HepG2 (cell line): ENCODE data around the gene SEMA5B. TPM values are rescaled to one million over a fixed set of nuclear protein-coding genes. Genes with fewer than 3 reads are reported as not detected.

Experiments used
- ATAC-seq: fragments of 200-7000 bp; cut with Tn5 transposase; 3 replicates; pipeline ENCODE4 v1.9.1; 2020; ENCODE audit warnings: mild to moderate bottlenecking, moderate library complexity
- BruUV-seq: library from RNA; stranded (reverse); fragments of 400-500 nt; replicated peaks from 2 replicates; lab custom pipeline; 2021; lab: Mats Ljungman, UMichigan
- CTCF ChIA-PET: fragments of 300-600 bp; formaldehyde crosslinking; extraction: SDS; loops from one replicate; lab custom pipeline; 2021; ENCODE audit warnings: low total read pairs, inconsistent platforms, low intra/inter-chr PET ratio; lab: Yijun Ruan, JAX
- POLR2A ChIA-PET: fragments of 350-600 bp; sonication (Branson Sonifier 250); formaldehyde crosslinking; loops from one replicate; lab custom pipeline; 2020; ENCODE audit warnings: antibody characterized with exemption, inconsistent platforms; lab: Yijun Ruan, JAX
- DNase-seq: peaks from one replicate; pipeline ENCODE4 v3.0.0-alpha.2; 2015; ENCODE audit warnings: low spot score
- FAIRE-seq: peaks from 3 replicates; lab custom pipeline; 2011; peaks lifted over from hg19 to GRCh38; lab: Jason Lieb, UNC
- H2AFZ ChIP-seq: one replicate; pipeline ENCODE4 v1.6.1; 2011; ENCODE audit warnings: low read length, inconsistent platforms
- H3K27ac ChIP-seq: fragments of 300-600 bp; 3 replicates; pipeline ENCODE4 v1.8.0; 2011; ENCODE audit warnings: mixed run types, mild to moderate bottlenecking, mixed read lengths, low read length, inconsistent platforms; ENCODE audit not compliant: insufficient read depth; ENCODE audit errors: extremely low read length
- H3K27me3 ChIP-seq, 2 experiments: fragments of 200-600 bp in 1 of 2; 2 replicates in 1 of 2; 3 replicates in 1 of 2; pipeline versions ENCODE4 v1.6.0 to v1.8.0; 2011; ENCODE audit warnings: low read length in 2 of 2, mild to moderate bottlenecking in 2 of 2, moderate library complexity in 2 of 2, inconsistent platforms in 1 of 2; ENCODE audit not compliant: insufficient read depth in 2 of 2, control insufficient read depth in 1 of 2
- H3K36me3 ChIP-seq, 2 experiments: fragments of 200-600 bp in 1 of 2; replicated peaks in 1 of 2; 2 replicates in 1 of 2; 3 replicates in 1 of 2; pipeline versions ENCODE4 v1.5.1 to v1.8.0; 2011; ENCODE audit warnings: low read length in 2 of 2, inconsistent platforms in 1 of 2; ENCODE audit not compliant: insufficient read depth in 2 of 2, control insufficient read depth in 1 of 2
- H3K4me1 ChIP-seq: 2 replicates; pipeline ENCODE4 v1.5.1; 2012; ENCODE audit warnings: low read length, inconsistent platforms; ENCODE audit not compliant: insufficient read depth
- H3K4me2 ChIP-seq: 2 replicates; pipeline ENCODE4 v1.6.0; 2011; ENCODE audit warnings: low read depth, low read length, inconsistent platforms
- H3K4me3 ChIP-seq, 3 experiments: fragments of 200-600 bp in 1 of 3; sonication (generic), shearing (Covaris generic) in 1 of 3; replicated peaks in 1 of 3; 2 replicates each; pipeline ENCODE4 v1.5.1; 2011 to 2016; ENCODE audit warnings: low read length in 3 of 3, inconsistent platforms in 2 of 3, low read depth in 2 of 3, mild to moderate bottlenecking in 2 of 3, control low read depth in 1 of 3, mixed read lengths in 1 of 3; ENCODE audit not compliant: insufficient read depth in 1 of 3
- H3K79me2 ChIP-seq: one replicate; pipeline ENCODE4 v1.6.1; 2011; ENCODE audit warnings: low read length, inconsistent platforms; ENCODE audit not compliant: insufficient read depth
- H3K9ac ChIP-seq: 2 replicates; pipeline ENCODE4 v1.6.0; 2011; ENCODE audit warnings: mild to moderate bottlenecking, low read depth, low read length, inconsistent platforms; ENCODE audit not compliant: insufficient read depth
- H3K9me3 ChIP-seq: 2 replicates; pipeline ENCODE4 v1.5.1; 2012; ENCODE audit warnings: mild to moderate bottlenecking, low read length
- H4K20me1 ChIP-seq: 2 replicates; pipeline ENCODE4 v1.6.0; 2011; ENCODE audit warnings: inconsistent platforms, mild to moderate bottlenecking, low read length, moderate library complexity; ENCODE audit not compliant: insufficient read depth
- ATF7-NPFF ChIP-seq: sonication (generic); formaldehyde crosslinking; IDR thresholded peaks from 2 replicates; pipeline ENCODE4 v1.8.1; 2023; ENCODE audit warnings: mild to moderate bottlenecking, low read depth, missing genetic modification reagents, moderate library complexity
- CHD2 ChIP-seq: IDR thresholded peaks from 2 replicates; pipeline ENCODE4 v1.6.1; 2011; ENCODE audit warnings: low read depth, low read length, improper control_type of control experiment
- KLF12 ChIP-seq: sonication (generic); formaldehyde crosslinking; IDR thresholded peaks from 2 replicates; pipeline ENCODE4 v1.4.0; 2020; ENCODE audit warnings: missing genetic modification reagents, borderline replicate concordance
- MAFG ChIP-seq: sonication (generic); formaldehyde crosslinking; IDR thresholded peaks from 2 replicates; pipeline ENCODE4 v1.5.1; 2020; ENCODE audit warnings: mild to moderate bottlenecking, missing genetic modification reagents
- NBN ChIP-seq: fragments of 450-650 bp; conservative IDR thresholded peaks from 2 replicates; pipeline ENCODE4 v1.6.1; 2017
- PAX8 ChIP-seq: sonication (generic); formaldehyde crosslinking; IDR thresholded peaks from 2 replicates; pipeline ENCODE4 v1.8.0; 2022; ENCODE audit warnings: mild to moderate bottlenecking, missing genetic modification reagents, borderline replicate concordance
- TBP ChIP-seq: sonication (generic); formaldehyde crosslinking; IDR thresholded peaks from 2 replicates; pipeline ENCODE4 v1.5.0; 2020; ENCODE audit warnings: missing genetic modification reagents
- ZNF232 ChIP-seq: sonication (generic); formaldehyde crosslinking; IDR thresholded peaks from 2 replicates; pipeline ENCODE4 v1.4.0; 2020; ENCODE audit warnings: missing genetic modification reagents, borderline replicate concordance
- ZNF256 ChIP-seq: sonication (generic); formaldehyde crosslinking; conservative IDR thresholded peaks from 2 replicates; pipeline ENCODE4 v1.4.0; 2020; ENCODE audit warnings: missing genetic modification reagents
- ZNF3 ChIP-seq: IDR thresholded peaks from 2 replicates; pipeline ENCODE4 v1.7.0; 2017; ENCODE audit warnings: inconsistent platforms
- ZNF333 ChIP-seq: sonication (generic); formaldehyde crosslinking; IDR thresholded peaks from 2 replicates; pipeline ENCODE4 v1.4.0; 2020; ENCODE audit warnings: mild to moderate bottlenecking, missing genetic modification reagents, borderline replicate concordance
- ZNF468 ChIP-seq: sonication (generic); formaldehyde crosslinking; IDR thresholded peaks from 2 replicates; pipeline ENCODE4 v1.8.0; 2022; ENCODE audit warnings: mild to moderate bottlenecking, moderate library complexity, missing genetic modification reagents
- ZNF546 ChIP-seq: sonication (generic); formaldehyde crosslinking; conservative IDR thresholded peaks from 2 replicates; pipeline ENCODE4 v1.8.1; 2023; ENCODE audit warnings: mild to moderate bottlenecking, missing genetic modification reagents
- ZNF557 ChIP-seq: sonication (generic); formaldehyde crosslinking; IDR thresholded peaks from 2 replicates; pipeline ENCODE4 v1.4.0; 2020; ENCODE audit warnings: missing genetic modification reagents
- ZNF713 ChIP-seq: sonication (generic); formaldehyde crosslinking; IDR thresholded peaks from 2 replicates; pipeline ENCODE4 v1.4.0; 2020; ENCODE audit warnings: mild to moderate bottlenecking, missing genetic modification reagents
- ZNF782 ChIP-seq: sonication (generic); formaldehyde crosslinking; IDR thresholded peaks from 2 replicates; pipeline ENCODE4 v1.4.0; 2020; ENCODE audit warnings: missing genetic modification reagents, mild to moderate bottlenecking, borderline replicate concordance
- in situ Hi-C: cut with HindIII; loops from 2 replicates; pipeline ENCODE4 v1.10.0; 2017; ENCODE audit warnings: low pct_unique_long_range_greater_than_20kb; ENCODE audit not compliant: extremely low pct_ligation_motif_present
- intact Hi-C: fragments of 100-400 bp; cut with micrococcal nuclease; formaldehyde crosslinking; loops from one replicate; pipeline ENCODE4 v1.10.0; 2022; ENCODE audit not compliant: unreplicated experiment
- polyA plus RNA-seq, 8 experiments: library from polyadenylated mRNA; depleted of rRNA in 3 of 8; stranded (reverse) in 7 of 8; unstranded in 1 of 8; fragments of >200 nt; fragmentation: Illumina TruSeq in 4 of 8; extraction: Trizol in 4 of 8; gene quantifications; 2 replicates each; pipeline versions ENCODE4 v1.2.1 to v1.2.3, GENCODE V29; 2011 to 2016; ENCODE audit warnings: low read depth in 4 of 8, missing spikeins in 1 of 8, mixed read lengths in 1 of 8; ENCODE audit not compliant: insufficient read depth in 1 of 8
- total RNA-seq, 5 experiments: library from RNA; depleted of rRNA; stranded (reverse); fragments of >200 nt; fragmentation: Illumina TruSeq; extraction: Trizol; gene quantifications; 2 replicates each; pipeline ENCODE4 v1.2.3, GENCODE V29; 2016; ENCODE audit warnings: low read depth in 1 of 5
- TF ChIP-seq, protein P1 (sequence below): sonication (generic); formaldehyde crosslinking; IDR thresholded peaks from 2 replicates; pipeline ENCODE4 v1.8.1; 2023; ENCODE audit warnings: mild to moderate bottlenecking, missing genetic modification reagents, borderline replicate concordance
- TF ChIP-seq, protein P2 (sequence below): sonication (generic); formaldehyde crosslinking; IDR thresholded peaks from 2 replicates; pipeline ENCODE4 v1.5.0; 2020; ENCODE audit warnings: missing genetic modification reagents
- TF ChIP-seq, protein P3 (sequence below): sonication (generic); formaldehyde crosslinking; IDR thresholded peaks from 2 replicates; pipeline ENCODE4 v1.4.0; 2020; ENCODE audit warnings: missing genetic modification reagents, borderline replicate concordance

Gene SEMA5B
- total and polyA plus RNA-seq, 2 of the 13 experiments (the other 11 are each of a cell fraction or from before 2014, with no cell fraction given) = not detected

DNA sequence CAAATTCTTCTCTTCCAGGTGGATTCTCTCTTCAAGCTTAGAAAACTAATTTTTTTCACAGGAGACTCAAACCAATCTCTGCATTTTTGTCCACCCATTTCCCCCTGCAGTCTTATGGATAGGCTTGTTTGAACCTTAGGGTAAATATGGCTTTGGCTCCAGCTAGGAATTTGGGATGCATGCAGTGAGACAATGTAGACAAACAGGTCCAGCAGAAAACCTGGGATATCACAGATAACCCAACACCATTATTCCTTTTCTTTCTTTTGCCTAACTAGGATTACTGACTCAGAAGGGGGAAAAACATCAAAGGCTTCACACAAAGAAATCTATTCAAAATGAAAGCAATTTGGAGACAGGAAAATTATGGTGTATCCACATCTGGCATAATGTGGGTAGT lies 11.2 kb upstream of the SEMA5B start:
- DNase-seq = no peak
- peaks cover 0 to 25% of the 10 kb centered on the region in 2 experiments; a peak in 3 of 5 replicates for H3K27me3 ChIP-seq

More for the DNA sequence above, 11.2 kb upstream of the SEMA5B start:
- ATAC-seq = no peak
- FAIRE-seq = no peak
- Histone ChIP-seq H3K27ac (no peak overlapping the region), H3K4me3 (no peak overlapping the region), H3K79me2 (no peaks in the 10 kb centered on the region), H3K36me3 (no peaks in the 10 kb centered on the region), H3K9ac (no peak overlapping the region), H3K4me2 (no peak overlapping the region), H3K9me3 (no peaks in the 10 kb centered on the region), H2AFZ (no peak overlapping the region), H3K4me1 (no peaks in the 10 kb centered on the region), H4K20me1 (no peaks in the 10 kb centered on the region)
- ChIA-PET POLR2A (no interaction called here), CTCF (no interaction called here)
- intact Hi-C loops (loop anchor here (10.0 kb wide), 1 partner anchor 216 kb away; no protein-coding TSS in a partner anchor), in situ Hi-C loops (loop anchor here (25.0 kb wide), 1 partner anchor 276 kb away; no protein-coding TSS in a partner anchor)
- BruUV-seq = no TSS peak
- TF ChIP-seq ZNF256 (CRISPR knock-in tag) = no peak
- TF ChIP-seq ZNF468 = no peak
- TF ChIP-seq ZNF232 = no peak
- TF ChIP-seq ZNF3 (CRISPR knock-in tag) = no peak
- no peak for TF ChIP-seq TBP (CRISPR knock-in tag)
- TF ChIP-seq, protein P1, sequence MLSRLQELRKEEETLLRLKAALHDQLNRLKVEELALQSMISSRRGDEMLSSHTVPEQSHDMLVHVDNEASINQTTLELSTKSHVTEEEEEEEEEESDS (CRISPR knock-in tag) = no peak
- no peak for TF ChIP-seq ZNF782 (CRISPR knock-in tag)
- no peak for TF ChIP-seq PAX8 (CRISPR knock-in tag)
- TF ChIP-seq, protein P2, sequence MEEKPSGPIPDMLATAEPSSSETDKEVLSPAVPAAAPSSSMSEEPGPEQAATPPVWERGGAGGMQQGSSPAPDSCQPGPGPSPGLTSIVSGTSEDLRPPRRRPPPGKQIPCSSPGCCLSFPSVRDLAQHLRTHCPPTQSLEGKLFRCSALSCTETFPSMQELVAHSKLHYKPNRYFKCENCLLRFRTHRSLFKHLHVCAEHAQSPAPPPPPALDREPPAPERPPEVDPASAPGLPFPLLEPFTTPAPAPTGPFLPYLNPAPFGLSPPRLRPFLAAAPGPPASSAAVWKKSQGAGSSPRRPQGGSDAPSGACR (CRISPR knock-in tag) = no peak
- no peak for TF ChIP-seq MAFG (CRISPR knock-in tag)
- no peak for TF ChIP-seq ZNF333
- TF ChIP-seq ZNF713 (CRISPR knock-in tag) = no peak
- TF ChIP-seq KLF12 (CRISPR knock-in tag) = no peak
- TF ChIP-seq CHD2 = no peak
- TF ChIP-seq ZNF557 (CRISPR knock-in tag) = no peak
- no peak for TF ChIP-seq NBN
- TF ChIP-seq ATF7-NPFF = no peak
- no peak for TF ChIP-seq ZNF546 (CRISPR knock-in tag)
- TF ChIP-seq, protein P3, sequence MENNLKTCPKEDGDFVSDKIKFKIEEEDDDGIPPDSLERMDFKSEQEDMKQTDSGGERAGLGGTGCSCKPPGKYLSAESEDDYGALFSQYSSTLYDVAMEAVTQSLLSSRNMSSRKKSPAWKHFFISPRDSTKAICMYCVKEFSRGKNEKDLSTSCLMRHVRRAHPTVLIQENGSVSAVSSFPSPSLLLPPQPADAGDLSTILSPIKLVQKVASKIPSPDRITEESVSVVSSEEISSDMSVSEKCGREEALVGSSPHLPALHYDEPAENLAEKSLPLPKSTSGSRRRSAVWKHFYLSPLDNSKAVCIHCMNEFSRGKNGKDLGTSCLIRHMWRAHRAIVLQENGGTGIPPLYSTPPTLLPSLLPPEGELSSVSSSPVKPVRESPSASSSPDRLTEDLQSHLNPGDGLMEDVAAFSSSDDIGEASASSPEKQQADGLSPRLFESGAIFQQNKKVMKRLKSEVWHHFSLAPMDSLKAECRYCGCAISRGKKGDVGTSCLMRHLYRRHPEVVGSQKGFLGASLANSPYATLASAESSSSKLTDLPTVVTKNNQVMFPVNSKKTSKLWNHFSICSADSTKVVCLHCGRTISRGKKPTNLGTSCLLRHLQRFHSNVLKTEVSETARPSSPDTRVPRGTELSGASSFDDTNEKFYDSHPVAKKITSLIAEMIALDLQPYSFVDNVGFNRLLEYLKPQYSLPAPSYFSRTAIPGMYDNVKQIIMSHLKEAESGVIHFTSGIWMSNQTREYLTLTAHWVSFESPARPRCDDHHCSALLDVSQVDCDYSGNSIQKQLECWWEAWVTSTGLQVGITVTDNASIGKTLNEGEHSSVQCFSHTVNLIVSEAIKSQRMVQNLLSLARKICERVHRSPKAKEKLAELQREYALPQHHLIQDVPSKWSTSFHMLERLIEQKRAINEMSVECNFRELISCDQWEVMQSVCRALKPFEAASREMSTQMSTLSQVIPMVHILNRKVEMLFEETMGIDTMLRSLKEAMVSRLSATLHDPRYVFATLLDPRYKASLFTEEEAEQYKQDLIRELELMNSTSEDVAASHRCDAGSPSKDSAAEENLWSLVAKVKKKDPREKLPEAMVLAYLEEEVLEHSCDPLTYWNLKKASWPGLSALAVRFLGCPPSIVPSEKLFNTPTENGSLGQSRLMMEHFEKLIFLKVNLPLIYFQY = no peak
